Liver (tissue), 9 donors: ENCODE results near the gene CDH22. TPM values are rescaled to one million over a fixed set of nuclear protein-coding genes. Genes with fewer than 3 reads are reported as not detected.

ENCODE experiments used
- DNase-seq: peaks from one replicate; pipeline ENCODE4 v3.0.0-alpha.2; 2017; ENCODE audit warnings: low spot score
- H3K27ac ChIP-seq, 2 donors: one replicate each; pipeline ENCODE4 v1.7.0; 2013; ENCODE audit warnings: inconsistent platforms in 2 of 2, low read length in 2 of 2, control low read depth in 1 of 2, low read depth in 1 of 2, mild to moderate bottlenecking in 1 of 2
- H3K27me3 ChIP-seq, 4 donors: one replicate each; pipeline versions ENCODE4 v1.6.1 to v1.7.0; 2013; ENCODE audit warnings: low read length in 3 of 4, inconsistent platforms in 1 of 4, mild to moderate bottlenecking in 1 of 4, moderate library complexity in 1 of 4; ENCODE audit not compliant: control insufficient read depth in 4 of 4, insufficient read depth in 4 of 4
- H3K36me3 ChIP-seq, 4 donors: one replicate each; pipeline versions ENCODE4 v1.6.1 to v1.7.0; 2013; ENCODE audit warnings: low read length in 3 of 4, mild to moderate bottlenecking in 3 of 4, low read depth in 1 of 4, moderate library complexity in 1 of 4; ENCODE audit not compliant: control insufficient read depth in 4 of 4, insufficient read depth in 3 of 4
- H3K4me1 ChIP-seq, 4 donors: one replicate each; pipeline versions ENCODE4 v1.6.1 to v1.7.0; 2013; ENCODE audit warnings: low read length in 3 of 4, mild to moderate bottlenecking in 3 of 4, moderate library complexity in 1 of 4; ENCODE audit not compliant: control insufficient read depth in 4 of 4, insufficient read depth in 4 of 4
- H3K4me3 ChIP-seq, 3 donors: one replicate each; pipeline versions ENCODE4 v1.6.1 to v1.7.0; 2013; ENCODE audit warnings: low read length in 3 of 3, control low read depth in 1 of 3, low read depth in 1 of 3, mild to moderate bottlenecking in 1 of 3
- H3K9ac ChIP-seq, 2 donors: one replicate each; pipeline ENCODE4 v1.7.0; 2013; ENCODE audit warnings: low read length in 2 of 2, mild to moderate bottlenecking in 2 of 2, moderate library complexity in 2 of 2, control low read depth in 1 of 2, low read depth in 1 of 2
- H3K9me3 ChIP-seq, 4 donors: one replicate each; pipeline versions ENCODE4 v1.6.1 to v1.7.0; 2013; ENCODE audit warnings: low read length in 3 of 4; ENCODE audit not compliant: control insufficient read depth in 4 of 4
- CTCF ChIP-seq: fragments of 150-350 bp; IDR thresholded peaks from 2 replicates; pipeline ENCODE4 v1.5.1; 2017; ENCODE audit warnings: improper control_type of control experiment, low read depth, low read length; ENCODE audit not compliant: missing input control
- EGR1 ChIP-seq, 2 donors: IDR thresholded peaks; 2 replicates each; pipeline ENCODE4 v1.6.1; 2016 to 2018; ENCODE audit warnings: antibody characterized with exemption in 2 of 2, low read depth in 2 of 2
- FOXA2 ChIP-seq: IDR thresholded peaks from 2 replicates; pipeline ENCODE4 v1.6.1; 2016; ENCODE audit warnings: antibody characterized with exemption
- GABPA ChIP-seq, 2 donors: IDR thresholded peaks in 1 of 2; conservative IDR thresholded peaks in 1 of 2; 2 replicates each; pipeline ENCODE4 v1.6.1; 2016; ENCODE audit warnings: antibody characterized with exemption in 2 of 2, mild to moderate bottlenecking in 1 of 2, moderate library complexity in 1 of 2
- HNF4A ChIP-seq, 2 donors: conservative IDR thresholded peaks; 2 replicates each; pipeline ENCODE4 v1.6.1; 2016; ENCODE audit warnings: antibody characterized with exemption in 2 of 2, mild to moderate bottlenecking in 2 of 2
- HNF4G ChIP-seq: IDR thresholded peaks from 2 replicates; pipeline ENCODE4 v1.6.1; 2016; ENCODE audit warnings: antibody characterized with exemption
- JUND ChIP-seq, 2 donors: IDR thresholded peaks; 2 replicates each; pipeline ENCODE4 v1.6.1; 2016; ENCODE audit warnings: antibody characterized with exemption in 2 of 2
- MAX ChIP-seq: IDR thresholded peaks from 2 replicates; pipeline ENCODE4 v1.6.1; 2016; ENCODE audit warnings: antibody characterized with exemption
- NR2F2 ChIP-seq: IDR thresholded peaks from 2 replicates; pipeline ENCODE4 v1.6.1; 2016; ENCODE audit warnings: antibody characterized with exemption
- REST ChIP-seq: IDR thresholded peaks from 2 replicates; pipeline ENCODE4 v1.6.1; 2016; ENCODE audit warnings: antibody characterized with exemption, mild to moderate bottlenecking
- RXRA ChIP-seq, 2 donors: IDR thresholded peaks; 2 replicates each; pipeline ENCODE4 v1.6.1; 2017 to 2018; ENCODE audit warnings: antibody characterized with exemption in 2 of 2, mild to moderate bottlenecking in 1 of 2
- SP1 ChIP-seq: IDR thresholded peaks from 2 replicates; pipeline ENCODE4 v1.6.1; 2018; ENCODE audit warnings: antibody characterized with exemption, mild to moderate bottlenecking
- TAF1 ChIP-seq: conservative IDR thresholded peaks from 2 replicates; pipeline ENCODE4 v1.6.1; 2016; ENCODE audit warnings: antibody characterized with exemption, mild to moderate bottlenecking
- ZBTB33 ChIP-seq: IDR thresholded peaks from 2 replicates; pipeline ENCODE4 v1.6.1; 2016; ENCODE audit warnings: antibody characterized with exemption
- WGBS: extraction: QIAGEN DNeasy Blood & Tissue Kit; methylation state at CpG from one replicate; pipeline ENCODE4 v1.1.7; 2013; 5-methylcytosine and 5-hydroxymethylcytosine counted together
- polyA plus RNA-seq, 2 donors: library from polyadenylated mRNA; stranded (reverse) in 1 of 2; unstranded in 1 of 2; fragments of 200-250 nt in 1 of 2; fragments of >200 nt in 1 of 2; fragmentation: Nextera tagmentation in 1 of 2; extraction: Ambion mirVana in 1 of 2; gene quantifications; one replicate each; pipeline versions ENCODE4 v1.2.1 to v1.2.3, GENCODE V29; 2013 to 2015
- total RNA-seq, 2 donors: library from RNA; depleted of rRNA; stranded (reverse); fragments of >200 nt; gene quantifications; one replicate each; pipeline ENCODE4 v1.2.3, GENCODE V29; 2014
- donor health status: healthy.
- donor health status: healthy.
- donor health status: healthy.
- donor health status: healthy.
- donor health status: healthy.

Gene CDH22
- total and polyA plus RNA-seq, 4 donors: 0.02 TPM; not detected in 3

- Histone ChIP-seq H3K9ac (no peak overlapping the region), H3K9me3 (no peaks in the 10 kb centered on the region), H3K4me1 (peaks cover 0 to 13% (median 3%) of the 10 kb centered on the region in 4 donors), H3K4me3 (no peak overlapping the region), H3K27ac (no peak overlapping the region), H3K36me3 (peaks cover 3 to 25% (median 11%) of the 10 kb centered on the region in 4 donors), H3K27me3 (no peaks in the 10 kb centered on the region)
- no peak for TF ChIP-seq HNF4A (conservative IDR thresholded peaks at IDR 0.05)
- TF ChIP-seq MAX: no peak
- no peak for TF ChIP-seq GABPA (IDR thresholded peaks at IDR 0.05 in 1 of 2, conservative IDR thresholded peaks at IDR 0.05 in 1 of 2)
- no peak for TF ChIP-seq NR2F2
- TF ChIP-seq SP1: no peak
- WGBS: 96% methylated on average over 7 of the region's 7 CpGs
- DNase-seq: no peak
These were observed 43.2 kb upstream of the CDH22 start for GRCh38 chr20:46351357-46352058.

- H3K4me1 ChIP-seq: peaks cover 0 to 9% (median 2%) of the 10 kb centered on the region in 4 donors
- H3K9me3 ChIP-seq: no peaks in the 10 kb centered on the region
- no peak overlapping the region for H3K4me3 ChIP-seq
- 94% methylated on average over 8 of the region's 8 CpGs for WGBS
- DNase-seq: no peak
- no peak overlapping the region for H3K9ac ChIP-seq
- H3K27me3 ChIP-seq: no peaks in the 10 kb centered on the region
- H3K36me3 ChIP-seq: peaks cover 3 to 25% (median 11%) of the 10 kb centered on the region in 4 donors
- TF ChIP-seq JUND (IDR thresholded peaks at IDR 0.05): no peak
- no peak overlapping the region for H3K27ac ChIP-seq
These were observed 42.6 kb upstream of the CDH22 start for GRCh38 chr20:46350986-46351267.

GRCh38 chr20:46350201-46350985 lies 42.1 kb upstream of the CDH22 start:
- H3K9me3 ChIP-seq: no peaks in the 10 kb centered on the region
- H3K27me3 ChIP-seq: no peaks in the 10 kb centered on the region
- DNase-seq: no peak
- peaks cover 3 to 25% (median 11%) of the 10 kb centered on the region in 4 donors for H3K36me3 ChIP-seq
- H3K9ac ChIP-seq: no peak overlapping the region
- TF ChIP-seq HNF4A (conservative IDR thresholded peaks at IDR 0.05): no peak
- H3K4me1 ChIP-seq: peaks cover 0 to 9% (median 2%) of the 10 kb centered on the region in 4 donors
- H3K27ac ChIP-seq: no peak overlapping the region
- WGBS: 84% methylated on average over 13 of the region's 13 CpGs
- no peak overlapping the region for H3K4me3 ChIP-seq

- Histone ChIP-seq H3K27me3 (no peaks in the 10 kb centered on the region), H3K36me3 (peaks cover 3 to 24% (median 11%) of the 10 kb centered on the region in 4 donors), H3K27ac (no peak overlapping the region), H3K9me3 (no peaks in the 10 kb centered on the region), H3K4me3 (no peak overlapping the region), H3K9ac (no peak overlapping the region), H3K4me1 (peaks cover 0 to 9% (median 2%) of the 10 kb centered on the region in 4 donors)
- no peak for DNase-seq
- 89% methylated on average over 4 of the region's 4 CpGs for WGBS
- TF ChIP-seq HNF4G (no peak), SP1 (no peak), NR2F2 (no peak), REST (no peak), JUND (IDR thresholded peaks at IDR 0.05) (no peak), FOXA2 (no peak), EGR1 (IDR thresholded peaks at IDR 0.05; ENCODE audit: low read depth in 2 of 2) (no peak), TAF1 (no peak), ZBTB33 (no peak), GABPA (IDR thresholded peaks at IDR 0.05 in 1 of 2, conservative IDR thresholded peaks at IDR 0.05 in 1 of 2) (no peak), RXRA (IDR thresholded peaks at IDR 0.05) (no peak), CTCF (no peak), MAX (no peak)
These were observed 41.4 kb upstream of the CDH22 start for GRCh38 chr20:46349742-46350056.
